OCI-LY3 (cell line): Measurements from ENCODE around the gene ITGA11.

ENCODE experiments used
- CTCF ChIP-seq: fragments of 200-600, 300-600 bp; sonication (generic); IDR thresholded peaks from 2 replicates; pipeline ENCODE4 v1.5.1; 2014; ENCODE audit warnings: antibody characterized with exemption, low read length, low read depth
- EZH2phosphoT487 ChIP-seq: fragments of 200-600 bp; shearing (Covaris generic); IDR thresholded peaks from 2 replicates; pipeline ENCODE4 v1.6.1; 2018; ENCODE audit warnings: antibody characterized with exemption, mixed run types, low read depth

GRCh38 chr15:68271854-68272471, 160.0 kb downstream of the ITGA11 start:
- no peak for TF ChIP-seq CTCF
- TF ChIP-seq EZH2phosphoT487: no peak
